Stimulated activated CD8-positive, alpha-beta memory T cell treated with anti-CD3 and anti-CD28 coated beads, Interleukin-15, amount 100 ng/mL, for 48 hours (primary cell): ENCODE measurements around the gene ISY1.

Experiments used
- DNase-seq, 2 donors: peaks; one replicate each; pipeline ENCODE4 v3.0.0-alpha.2; 2020; ENCODE audit warnings: low read depth in 2 of 2

ISY1 gene

GRCh38 chr3:129087138-129087702 lies 73.6 kb downstream of the ISY1 start:
- DNase-seq = no peak

- DNase-seq = no peak
Measured at GRCh38 chr3:129085818-129086217, 75.0 kb downstream of the ISY1 start.

DNA sequence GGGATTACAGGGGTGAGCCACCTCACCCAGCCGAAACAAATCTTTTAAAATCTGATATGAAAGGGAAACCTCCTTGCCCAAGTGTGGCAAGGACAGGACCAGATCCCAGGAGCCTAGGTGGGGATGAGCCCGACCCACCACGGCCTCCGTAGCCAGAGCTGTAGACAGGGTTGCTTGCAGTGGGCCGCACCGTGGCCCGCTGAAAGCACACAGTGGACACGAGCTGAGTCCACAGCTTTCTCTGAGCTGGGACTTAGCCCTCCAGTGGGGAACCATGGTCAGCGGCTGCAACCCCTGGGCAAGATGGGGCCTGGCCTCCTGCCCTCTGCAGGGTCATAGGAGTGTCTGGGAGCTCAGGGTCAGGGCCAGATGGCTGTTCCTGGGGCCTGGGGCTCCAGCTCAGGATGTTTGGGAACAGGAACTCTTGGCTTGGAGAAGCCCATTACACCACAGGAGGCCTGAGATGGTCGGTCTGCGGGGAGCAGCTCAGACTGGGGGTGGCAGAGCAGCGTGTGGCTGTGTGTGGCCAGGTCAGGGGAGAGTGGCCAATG lies 75.6 kb downstream of the ISY1 start:
- no peak for DNase-seq

DNA sequence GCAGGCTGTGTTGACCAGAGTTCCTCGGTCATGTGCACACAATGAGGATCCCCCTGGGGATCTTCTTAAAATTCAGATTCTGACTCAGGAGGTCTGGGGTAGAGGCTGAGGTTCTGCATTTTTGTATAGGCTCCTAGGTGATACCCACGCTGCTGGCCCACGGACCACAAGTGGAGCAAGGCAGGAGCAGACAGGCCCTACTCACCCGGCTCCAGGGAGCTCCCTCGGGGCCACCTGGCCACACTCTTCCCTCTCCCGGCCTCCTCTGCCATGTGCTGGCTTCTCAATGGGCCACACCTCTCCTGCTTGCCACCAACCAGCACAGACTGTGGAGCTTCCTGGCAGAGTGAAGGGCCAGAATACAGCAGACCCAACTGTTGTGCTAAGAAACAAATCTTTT lies 76.4 kb downstream of the ISY1 start:
- DNase-seq = no peak

GRCh38 chr3:129082026-129082425 lies 78.8 kb downstream of the ISY1 start:
- no peak for DNase-seq

GRCh38 chr3:129081503-129081902 lies 79.4 kb downstream of the ISY1 start:
- no peak for DNase-seq

GRCh38 chr3:129078510-129078909 lies 82.4 kb downstream of the ISY1 start:
- DNase-seq = no peak
